Measurements from ENCODE around the gene ELAVL1. TPM values are rescaled to one million over a fixed set of nuclear protein-coding genes. Genes with fewer than 3 reads are reported as not detected.

ELAVL1 gene
- total RNA-seq, 1 donor from 2014 or later, result 108 TPM

DNA sequence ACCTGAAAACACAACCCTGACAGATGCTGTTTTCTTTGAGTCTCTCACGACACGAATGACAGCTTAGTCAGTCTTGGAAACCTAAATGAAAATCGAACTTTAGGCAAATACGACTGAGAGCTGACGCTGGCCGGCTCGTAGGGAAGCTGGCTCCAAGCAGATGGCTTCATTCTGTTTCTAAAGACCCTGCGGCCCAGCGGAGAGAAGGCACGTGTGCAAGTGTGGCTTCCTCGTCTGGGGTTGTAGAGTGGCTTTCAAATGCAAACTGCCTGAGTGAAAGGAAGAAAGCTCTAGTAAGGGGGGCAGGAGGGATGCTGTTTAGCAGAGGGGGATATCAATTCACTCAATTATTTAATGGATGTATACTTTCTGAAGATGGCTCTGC lies 35.9 kb downstream of the ELAVL1 start:
- Histone ChIP-seq H3K4me2 (no peak overlapping the region), H3K9me3 (ENCODE audit: low read depth) (no peaks in the 10 kb centered on the region), H3K4me1 (no peaks in the 10 kb centered on the region), H3F3A (ENCODE audit: low read depth) (peaks cover 19% of the 10 kb centered on the region), H2AFZ (replicated peaks) (no peak overlapping the region), H3K27me3 (no peaks in the 10 kb centered on the region), H4K20me1 (ENCODE audit: low read depth) (peaks cover 47% of the 10 kb centered on the region), H3K4me3 (no peak overlapping the region), H3K36me3 (no peaks in the 10 kb centered on the region), H3K79me2 (ENCODE audit: low read depth) (peaks cover 17% of the 10 kb centered on the region), H3K27ac (no peak overlapping the region), H3K9ac (no peak overlapping the region)
- Mint-ChIP-seq H3K36me3 (peaks cover 30% of the 10 kb centered on the region), H3K9me3 (no peaks in the 10 kb centered on the region), H3K27me3 (ENCODE audit: insufficient read depth, low read depth) (peaks cover 2% of the 10 kb centered on the region), H3K27ac (no peak overlapping the region), H3K4me1 (no peaks in the 10 kb centered on the region), H3K4me3 (no peak overlapping the region)
- no peak for DNase-seq (ENCODE audit: low spot score)
- TF ChIP-seq, protein P1, sequence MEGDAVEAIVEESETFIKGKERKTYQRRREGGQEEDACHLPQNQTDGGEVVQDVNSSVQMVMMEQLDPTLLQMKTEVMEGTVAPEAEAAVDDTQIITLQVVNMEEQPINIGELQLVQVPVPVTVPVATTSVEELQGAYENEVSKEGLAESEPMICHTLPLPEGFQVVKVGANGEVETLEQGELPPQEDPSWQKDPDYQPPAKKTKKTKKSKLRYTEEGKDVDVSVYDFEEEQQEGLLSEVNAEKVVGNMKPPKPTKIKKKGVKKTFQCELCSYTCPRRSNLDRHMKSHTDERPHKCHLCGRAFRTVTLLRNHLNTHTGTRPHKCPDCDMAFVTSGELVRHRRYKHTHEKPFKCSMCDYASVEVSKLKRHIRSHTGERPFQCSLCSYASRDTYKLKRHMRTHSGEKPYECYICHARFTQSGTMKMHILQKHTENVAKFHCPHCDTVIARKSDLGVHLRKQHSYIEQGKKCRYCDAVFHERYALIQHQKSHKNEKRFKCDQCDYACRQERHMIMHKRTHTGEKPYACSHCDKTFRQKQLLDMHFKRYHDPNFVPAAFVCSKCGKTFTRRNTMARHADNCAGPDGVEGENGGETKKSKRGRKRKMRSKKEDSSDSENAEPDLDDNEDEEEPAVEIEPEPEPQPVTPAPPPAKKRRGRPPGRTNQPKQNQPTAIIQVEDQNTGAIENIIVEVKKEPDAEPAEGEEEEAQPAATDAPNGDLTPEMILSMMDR (IDR thresholded peaks at IDR 0.05), result no peak
- TF ChIP-seq EZH2 (IDR thresholded peaks at IDR 0.05) (no peak), EZH2phosphoT487 (IDR thresholded peaks at IDR 0.05) (no peak)

DNA sequence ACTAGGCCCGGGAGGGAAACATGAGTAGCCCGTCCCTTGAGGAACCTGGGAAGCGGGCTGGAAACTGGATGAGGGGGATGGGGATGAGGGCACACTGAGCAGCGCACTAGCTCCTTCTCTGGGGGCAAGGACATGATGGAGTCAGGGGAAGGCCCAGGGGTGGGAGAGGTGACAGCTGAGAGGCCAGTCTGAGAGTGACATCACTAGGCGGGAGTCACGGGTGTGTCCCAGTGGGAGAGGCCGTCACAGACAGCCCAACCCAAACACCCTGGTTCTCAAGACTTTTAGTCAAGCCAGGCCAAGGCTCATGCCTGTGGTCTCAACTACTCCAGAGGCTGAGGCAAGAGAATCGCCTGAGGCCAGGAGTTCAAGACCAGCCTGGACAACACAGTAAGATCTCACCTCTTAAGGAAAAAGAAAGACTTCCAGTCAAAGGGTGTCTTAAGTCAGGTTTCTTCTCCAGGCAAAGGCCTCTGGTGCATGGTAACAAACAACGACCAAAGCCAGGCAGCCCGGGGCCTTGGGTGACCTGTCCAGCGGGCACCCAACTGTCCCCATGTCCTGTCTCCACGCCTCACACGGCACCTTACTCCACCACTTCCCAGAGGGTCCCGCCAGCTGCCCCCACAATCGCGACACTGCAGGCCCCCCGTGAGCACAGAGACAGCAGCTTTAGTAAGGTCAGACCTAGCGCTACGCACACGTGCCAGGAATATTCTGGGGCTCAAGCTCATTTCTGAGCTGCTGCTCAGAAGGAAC lies 36.5 kb downstream of the ELAVL1 start:
- Histone ChIP-seq H3K4me1 (no peaks in the 10 kb centered on the region), H4K20me1 (ENCODE audit: low read depth) (peaks cover 47% of the 10 kb centered on the region), H3K4me2 (no peak overlapping the region), H3K4me3 (no peak overlapping the region), H3K9ac (no peak overlapping the region), H3K27ac (no peak overlapping the region), H3K9me3 (ENCODE audit: low read depth) (no peaks in the 10 kb centered on the region), H3K79me2 (ENCODE audit: low read depth) (peaks cover 17% of the 10 kb centered on the region), H2AFZ (replicated peaks) (no peak overlapping the region), H3F3A (ENCODE audit: low read depth) (peaks cover 17% of the 10 kb centered on the region), H3K27me3 (no peaks in the 10 kb centered on the region), H3K36me3 (no peaks in the 10 kb centered on the region)
- Mint-ChIP-seq H3K4me3 (no peak overlapping the region), H3K9me3 (no peaks in the 10 kb centered on the region), H3K27me3 (ENCODE audit: insufficient read depth, low read depth) (peaks cover 2% of the 10 kb centered on the region), H3K27ac (no peak overlapping the region), H3K4me1 (no peaks in the 10 kb centered on the region), H3K36me3 (peaks cover 26% of the 10 kb centered on the region)
- DNase-seq (ENCODE audit: low spot score), result no peak
- no peak for TF ChIP-seq EZH2 (IDR thresholded peaks at IDR 0.05)
- TF ChIP-seq, protein P1 (IDR thresholded peaks at IDR 0.05), result no peak
- no peak for TF ChIP-seq EZH2phosphoT487 (IDR thresholded peaks at IDR 0.05)

DNA sequence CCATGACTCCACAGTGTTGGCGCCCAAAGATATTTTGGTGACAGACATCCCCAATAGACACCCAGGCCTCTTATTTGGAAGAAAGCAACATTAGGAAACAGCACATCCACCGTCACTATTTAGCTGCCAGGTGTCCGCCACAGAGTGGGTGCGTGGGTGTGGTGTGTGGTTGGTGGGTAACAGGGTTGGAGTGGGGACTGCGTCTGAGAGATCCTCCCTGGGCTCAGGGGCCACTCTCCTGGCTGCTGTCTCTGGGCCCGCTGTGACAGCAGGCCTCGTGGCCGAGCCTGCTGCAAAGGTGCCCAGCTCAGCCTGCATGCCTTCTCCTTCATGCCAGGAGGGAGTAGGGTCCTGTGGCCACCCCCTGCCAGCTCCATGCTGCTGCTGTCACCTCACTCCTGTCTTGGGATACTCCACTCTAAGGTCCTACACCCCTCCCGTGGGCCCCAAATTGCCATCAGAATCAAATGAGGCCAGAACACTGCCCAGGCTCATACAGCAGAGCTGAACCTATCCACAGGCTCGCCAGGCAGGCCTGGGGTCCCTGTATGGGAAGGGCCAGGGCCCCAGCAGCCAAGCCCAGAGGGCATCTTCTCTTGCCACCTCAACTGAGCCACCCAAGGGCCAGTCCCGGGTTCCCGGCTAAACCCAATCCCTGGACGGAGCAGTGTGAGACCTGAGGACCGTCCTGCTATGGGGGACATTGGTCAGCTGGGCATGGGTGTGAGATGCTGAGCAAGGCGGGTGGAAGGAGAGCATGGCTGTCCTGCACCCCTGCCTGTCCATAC lies 37.2 kb downstream of the ELAVL1 start:
- H4K20me1 ChIP-seq (ENCODE audit: low read depth), result peaks cover 48% of the 10 kb centered on the region
- no peak overlapping the region for H3K27ac ChIP-seq
- no peak overlapping the region for H3K9ac ChIP-seq
- no peak overlapping the region for H3K4me2 ChIP-seq
- DNase-seq (ENCODE audit: low spot score), result no peak
- TF ChIP-seq EZH2 (IDR thresholded peaks at IDR 0.05) (no peak), EZH2phosphoT487 (IDR thresholded peaks at IDR 0.05) (no peak)
- TF ChIP-seq, protein P1 (IDR thresholded peaks at IDR 0.05), result no peak
- no peaks in the 10 kb centered on the region for H3K27me3 ChIP-seq
- no peak overlapping the region for H3K4me3 Mint-ChIP-seq
- no peaks in the 10 kb centered on the region for H3K9me3 ChIP-seq (ENCODE audit: low read depth)
- no peaks in the 10 kb centered on the region for H3K27me3 Mint-ChIP-seq (ENCODE audit: insufficient read depth, low read depth)
- H3K9me3 Mint-ChIP-seq, result no peaks in the 10 kb centered on the region
- H3K4me1 Mint-ChIP-seq, result no peaks in the 10 kb centered on the region
- no peak overlapping the region for H3K27ac Mint-ChIP-seq
- H3K36me3 Mint-ChIP-seq, result peaks cover 23% of the 10 kb centered on the region
- peaks cover 10% of the 10 kb centered on the region for H3F3A ChIP-seq (ENCODE audit: low read depth)
- H2AFZ ChIP-seq (replicated peaks), result no peak overlapping the region
- H3K4me3 ChIP-seq, result no peak overlapping the region
- no peaks in the 10 kb centered on the region for H3K36me3 ChIP-seq
- no peaks in the 10 kb centered on the region for H3K4me1 ChIP-seq
- H3K79me2 ChIP-seq (ENCODE audit: low read depth), result peaks cover 17% of the 10 kb centered on the region

All from neural progenitor cell (in vitro differentiated cells).